ENCODE data around the gene CXCL12.

Gene CXCL12

GRCh38 chr10:44364566-44364965, 20.3 kb downstream of the CXCL12 start:
- DNase-seq (ENCODE audit: low read depth in 2 of 2) = no peak

- DNase-seq (ENCODE audit: low read depth in 2 of 2) = no peak
These were observed 21.2 kb downstream of the CXCL12 start for GRCh38 chr10:44363716-44364115.

- DNase-seq (ENCODE audit: low read depth in 2 of 2) = no peak
These were observed 21.8 kb downstream of the CXCL12 start for GRCh38 chr10:44362866-44363711.

- DNase-seq (ENCODE audit: low read depth in 2 of 2) = no peak
These were observed 23.8 kb downstream of the CXCL12 start for GRCh38 chr10:44361109-44361508.

GRCh38 chr10:44358080-44358771, 26.7 kb downstream of the CXCL12 start:
- DNase-seq (ENCODE audit: low read depth in 2 of 2) = no peak

- DNase-seq (ENCODE audit: low read depth in 2 of 2) = no peak
These were observed 27.8 kb downstream of the CXCL12 start for GRCh38 chr10:44357023-44357540.

- no peak for DNase-seq (ENCODE audit: low read depth in 2 of 2)
These were observed 28.5 kb downstream of the CXCL12 start for GRCh38 chr10:44356139-44357022.

- no peak for DNase-seq (ENCODE audit: low read depth in 2 of 2)
These were observed 29.3 kb downstream of the CXCL12 start for GRCh38 chr10:44355630-44356029.

GRCh38 chr10:44354771-44355170, 30.1 kb downstream of the CXCL12 start:
- no peak for DNase-seq (ENCODE audit: low read depth in 2 of 2)

- DNase-seq (ENCODE audit: low read depth in 2 of 2) = no peak
These were observed 31.2 kb downstream of the CXCL12 start for GRCh38 chr10:44353721-44354120.

GRCh38 chr10:44353128-44353390, 31.8 kb downstream of the CXCL12 start:
- no peak for DNase-seq (ENCODE audit: low read depth in 2 of 2)

GRCh38 chr10:44352316-44353127, 32.4 kb downstream of the CXCL12 start:
- DNase-seq (ENCODE audit: low read depth in 2 of 2) = no peak

GRCh38 chr10:44348496-44348895, 36.4 kb downstream of the CXCL12 start:
- DNase-seq (ENCODE audit: low read depth in 2 of 2) = no peak

- DNase-seq (ENCODE audit: low read depth in 2 of 2) = no peak
These were observed 37.1 kb downstream of the CXCL12 start for GRCh38 chr10:44347609-44348400.

- no peak for DNase-seq (ENCODE audit: low read depth in 2 of 2)
These were observed 40.2 kb downstream of the CXCL12 start for GRCh38 chr10:44344727-44345126.

GRCh38 chr10:44343843-44344242, 41.1 kb downstream of the CXCL12 start:
- DNase-seq (ENCODE audit: low read depth in 2 of 2) = no peak

GRCh38 chr10:44341886-44342285, 43.0 kb downstream of the CXCL12 start:
- DNase-seq (ENCODE audit: low read depth in 2 of 2) = no peak

GRCh38 chr10:44340557-44340956, 44.3 kb downstream of the CXCL12 start:
- DNase-seq (ENCODE audit: low read depth in 2 of 2) = no peak

- DNase-seq (ENCODE audit: low read depth in 2 of 2) = no peak
These were observed 45.7 kb downstream of the CXCL12 start for GRCh38 chr10:44339218-44339617.

GRCh38 chr10:44337081-44337480, 47.8 kb downstream of the CXCL12 start:
- DNase-seq (ENCODE audit: low read depth in 2 of 2) = no peak

Data from stimulated activated CD4-positive, alpha-beta T cell treated with anti-CD3 and anti-CD28 coated beads, Interleukin-15, amount 100 ng/mL, for 48 hours (primary cell).